Spleen (tissue), 7 donors: ENCODE results near the gene SHISAL2A.

ENCODE experiments used
- CTCF ChIP-seq, 11 experiments: fragments of 200-600 bp in 7 of 11; fragments of 450-650 bp in 4 of 11; sonication (generic) in 4 of 11; IDR thresholded peaks in 8 of 11; conservative IDR thresholded peaks in 3 of 11; 1 replicate in 7 of 11; 2 replicates in 4 of 11; pipeline versions ENCODE4 v1.4.0 to v1.8.0; 2016 to 2021; ENCODE audit warnings: antibody characterized with exemption in 11 of 11, inconsistent platforms in 4 of 11, mild to moderate bottlenecking in 1 of 11
- POLR2A ChIP-seq, 3 donors: fragments of 450-650 bp; IDR thresholded peaks; one replicate each; pipeline ENCODE4 v1.5.1; 2017; ENCODE audit warnings: antibody characterized with exemption in 3 of 3, mild to moderate bottlenecking in 1 of 3
- donor health status: DM: no; HTN: no; CAD: no; lungs with moderate emphysema.
- donor health status: DM: no; HTN: no; CAD: no.
- donor health status: DM: no; HTN: no; CAD: no.

DNA sequence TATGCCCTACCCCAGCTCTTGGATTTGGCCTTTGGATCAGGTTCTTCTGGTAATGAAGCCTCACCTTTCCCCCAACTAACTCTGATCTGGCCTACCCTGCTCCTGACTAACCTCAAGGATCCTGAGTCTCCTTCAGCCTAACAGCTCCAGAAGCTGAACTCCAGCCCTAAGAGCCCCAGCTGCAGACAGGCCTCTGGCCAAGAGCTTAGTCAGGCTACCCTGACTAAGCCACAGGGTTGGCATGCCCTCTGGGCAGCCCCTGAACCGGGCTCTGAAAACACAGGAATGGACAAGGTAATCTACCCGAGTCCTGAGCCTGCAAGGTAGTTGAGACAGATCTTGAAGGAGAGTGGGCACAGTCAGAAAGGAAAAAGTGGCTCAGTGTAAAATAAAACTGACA lies 35.7 kb downstream of the SHISAL2A start:
- TF ChIP-seq CTCF (IDR thresholded peaks at IDR 0.05 in 8 of 11, conservative IDR thresholded peaks at IDR 0.05 in 3 of 11) (no peak), POLR2A (IDR thresholded peaks at IDR 0.05) (no peak)
